Astrocyte of the spinal cord (primary cell): ENCODE data around the gene TTLL7.
A peak's percentile ranks its signal among the peaks of the same experiment; 100 is the strongest.

ENCODE experiments used
- DNase-seq: peaks from one replicate; pipeline ENCODE4 v3.0.0; 2011; ENCODE audit warnings: low read depth, low spot score
- H3K4me3 ChIP-seq: 2 replicates; pipeline ENCODE4 v1.5.1; 2011; ENCODE audit warnings: low read depth, mild to moderate bottlenecking, low read length, moderate library complexity
- in situ Hi-C: cut with HindIII; loops from 2 replicates; pipeline ENCODE4 v1.10.0; 2017; ENCODE audit warnings: low sequenced_read_pairs
- TF ChIP-seq, protein P1 (sequence below): IDR thresholded peaks from 2 replicates; pipeline ENCODE4 v1.5.1; 2012; ENCODE audit warnings: low read depth, mild to moderate bottlenecking, low read length, inconsistent platforms

Gene TTLL7

DNA sequence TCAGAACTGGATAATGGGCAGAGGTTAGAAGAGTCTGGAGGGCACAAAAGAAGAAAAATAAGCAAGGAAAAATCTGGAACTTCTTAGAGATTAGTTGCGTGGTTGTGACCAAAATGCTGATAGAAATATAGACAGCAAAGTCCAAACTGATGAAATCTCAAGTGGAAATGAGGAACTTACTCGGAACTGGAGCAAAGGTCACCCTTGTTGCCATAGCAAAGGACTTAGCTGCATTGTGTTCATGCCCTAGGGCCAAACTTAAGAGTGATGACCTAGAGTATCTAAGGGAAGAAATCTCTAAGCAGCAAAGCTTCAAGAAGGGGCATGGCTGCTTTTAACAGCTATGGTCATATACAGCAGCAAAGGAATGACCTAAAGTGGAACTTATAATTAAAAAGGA lies 180.0 kb downstream of the TTLL7 start:
- in situ Hi-C loops: no loop called here
- TF ChIP-seq, protein P1, sequence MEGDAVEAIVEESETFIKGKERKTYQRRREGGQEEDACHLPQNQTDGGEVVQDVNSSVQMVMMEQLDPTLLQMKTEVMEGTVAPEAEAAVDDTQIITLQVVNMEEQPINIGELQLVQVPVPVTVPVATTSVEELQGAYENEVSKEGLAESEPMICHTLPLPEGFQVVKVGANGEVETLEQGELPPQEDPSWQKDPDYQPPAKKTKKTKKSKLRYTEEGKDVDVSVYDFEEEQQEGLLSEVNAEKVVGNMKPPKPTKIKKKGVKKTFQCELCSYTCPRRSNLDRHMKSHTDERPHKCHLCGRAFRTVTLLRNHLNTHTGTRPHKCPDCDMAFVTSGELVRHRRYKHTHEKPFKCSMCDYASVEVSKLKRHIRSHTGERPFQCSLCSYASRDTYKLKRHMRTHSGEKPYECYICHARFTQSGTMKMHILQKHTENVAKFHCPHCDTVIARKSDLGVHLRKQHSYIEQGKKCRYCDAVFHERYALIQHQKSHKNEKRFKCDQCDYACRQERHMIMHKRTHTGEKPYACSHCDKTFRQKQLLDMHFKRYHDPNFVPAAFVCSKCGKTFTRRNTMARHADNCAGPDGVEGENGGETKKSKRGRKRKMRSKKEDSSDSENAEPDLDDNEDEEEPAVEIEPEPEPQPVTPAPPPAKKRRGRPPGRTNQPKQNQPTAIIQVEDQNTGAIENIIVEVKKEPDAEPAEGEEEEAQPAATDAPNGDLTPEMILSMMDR: no peak
- H3K4me3 ChIP-seq: no peak overlapping the region
- no peak for DNase-seq

DNA sequence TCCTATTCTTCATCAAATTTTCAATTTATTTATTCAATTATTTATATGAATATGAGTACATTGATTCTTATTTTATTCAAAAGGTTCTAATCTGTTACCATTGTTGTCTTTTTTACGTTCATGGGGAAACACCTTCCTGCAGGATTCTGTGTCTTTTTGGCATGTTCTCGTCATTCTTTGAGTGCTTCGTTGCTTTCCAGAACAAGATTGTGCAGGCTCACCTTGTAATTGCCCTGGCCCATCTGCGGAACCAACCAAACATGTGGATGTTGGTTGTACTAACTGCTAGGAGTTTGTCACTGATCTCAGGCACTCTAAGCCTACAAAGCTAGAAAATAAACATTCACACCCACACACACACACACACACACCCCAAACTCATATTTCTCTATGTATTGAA lies 182.1 kb downstream of the TTLL7 start:
- TF ChIP-seq, protein P1: no peak
- in situ Hi-C loops: no loop called here
- no peak for DNase-seq
- no peak overlapping the region for H3K4me3 ChIP-seq

DNA sequence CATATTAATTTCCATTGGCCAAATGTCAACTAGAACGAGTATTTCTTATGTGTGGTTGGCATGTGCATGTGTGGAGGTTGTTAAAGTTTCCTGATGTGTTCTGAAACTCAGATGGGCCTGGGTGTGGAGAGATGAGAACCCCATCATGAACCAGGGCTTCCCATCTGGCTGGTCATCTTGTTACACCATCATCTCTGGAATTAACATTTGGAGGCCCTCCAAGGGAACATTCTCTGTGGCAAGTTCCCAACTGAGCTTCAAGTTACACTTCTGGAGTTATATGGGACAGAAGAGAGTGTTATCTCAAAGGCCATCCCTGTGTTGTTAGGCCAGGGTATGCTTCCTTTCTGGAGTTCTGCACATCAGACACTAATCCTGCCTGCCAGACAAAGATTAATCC lies 183.6 kb downstream of the TTLL7 start:
- in situ Hi-C loops: no loop called here
- no peak overlapping the region for H3K4me3 ChIP-seq
- TF ChIP-seq, protein P1: no peak
- DNase-seq: peak; percentile 45
